ENCODE measurements around the gene P4HA2. TPM values are rescaled to one million over a fixed set of nuclear protein-coding genes. Genes with fewer than 3 reads are reported as not detected.

Gene P4HA2
- total and polyA plus RNA-seq, 4 donors = 20.3 to 62.3 (median 37.2) TPM

DNA sequence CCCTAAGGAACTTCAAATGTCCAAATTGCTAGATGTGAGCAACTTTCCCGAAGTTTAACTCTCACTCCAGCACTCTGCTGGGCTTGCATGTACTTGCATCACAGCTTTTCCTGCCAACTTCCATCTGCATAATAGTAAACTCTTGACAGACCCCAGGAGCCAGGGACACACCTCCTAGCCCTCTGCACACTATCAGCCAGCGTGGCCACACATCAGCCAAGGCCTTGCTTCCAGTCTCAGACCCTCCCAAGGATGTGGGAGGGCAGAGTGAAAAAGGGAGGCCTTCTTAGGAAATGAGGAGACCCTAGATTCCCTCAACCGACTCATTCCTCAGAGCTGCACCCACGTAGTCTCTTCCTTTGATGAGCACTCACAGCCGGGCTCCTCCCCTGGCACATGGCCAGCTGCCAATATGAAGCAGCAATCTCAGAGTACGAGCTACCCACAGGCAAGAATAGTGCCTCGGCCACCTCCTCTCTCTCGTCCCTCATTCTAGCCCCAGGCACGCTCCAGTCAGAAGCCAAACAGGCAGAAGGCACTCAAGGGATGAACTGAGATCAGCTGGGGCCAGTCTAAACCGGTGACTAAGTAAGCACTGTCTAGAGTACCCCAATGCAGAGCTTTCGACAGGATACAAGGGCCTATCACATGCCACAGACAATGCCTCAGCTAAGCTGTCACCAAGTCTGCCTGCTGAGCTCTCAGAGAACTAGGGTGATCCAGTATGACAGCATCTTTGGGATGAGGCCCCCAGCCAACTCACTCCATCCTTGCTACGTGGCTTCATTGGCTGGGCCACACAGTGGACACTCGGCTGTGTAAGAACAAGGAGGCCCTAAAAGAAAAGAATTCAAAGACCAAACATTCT, 2.3 kb downstream of the P4HA2 start:
- H3K9ac ChIP-seq (ENCODE audit: insufficient read depth in 1 of 2, low read length in 2 of 2) = no peak overlapping the region
- peaks cover 23 to 64% (median 27%) of the 10 kb centered on the region in 5 donors for H3K4me1 ChIP-seq (ENCODE audit: control insufficient read depth in 5 of 5, insufficient read depth in 5 of 5, low read length in 5 of 5)
- DNase-seq (peak; percentile 60 to 83 (median 77)), ATAC-seq (ENCODE audit: insufficient read depth, low FRiP score) (no peak)
- no peaks in the 10 kb centered on the region for H3K9me3 ChIP-seq (ENCODE audit: control insufficient read depth in 4 of 4, insufficient read depth in 3 of 4, low read length in 3 of 4)
- peak overlapping the region; percentile 63 to 78 for H3K27ac ChIP-seq (ENCODE audit: low read depth in 1 of 2, low read length in 1 of 2)
- no peaks in the 10 kb centered on the region for H3K27me3 ChIP-seq (ENCODE audit: control insufficient read depth in 3 of 3, insufficient read depth in 3 of 3, low read length in 2 of 3)
- WGBS, 2 donors = 50 to 61% methylated on average over 13 of the region's 13 CpGs
- no peaks in the 10 kb centered on the region for H3K36me3 ChIP-seq (ENCODE audit: control insufficient read depth in 4 of 4, insufficient read depth in 4 of 4, low read length in 4 of 4)
- no peak overlapping the region for H3K4me3 ChIP-seq
- no peak for TF ChIP-seq CTCF (IDR thresholded peaks at IDR 0.05; ENCODE audit: control extremely low read depth, extremely low read depth)

DNA sequence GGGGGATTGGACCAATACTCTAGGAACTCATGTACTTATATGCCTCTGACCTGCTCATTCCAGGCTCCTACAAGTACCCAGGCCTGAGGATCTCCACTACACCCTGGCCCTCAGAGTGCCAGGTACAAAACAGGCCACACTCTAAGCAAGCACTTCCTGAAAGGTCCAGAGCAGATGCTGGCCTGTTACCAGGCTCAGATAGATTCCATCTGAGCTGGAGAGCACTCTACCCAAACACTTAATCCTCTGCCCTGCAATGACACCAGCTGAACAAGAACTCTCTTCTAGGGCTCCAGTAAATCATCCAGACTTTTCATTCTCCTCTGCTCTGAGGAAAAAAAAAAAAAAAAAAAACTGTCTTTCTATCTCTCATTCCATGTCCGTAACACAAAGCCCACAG, 2.9 kb downstream of the P4HA2 start:
- Histone ChIP-seq H3K4me1 (ENCODE audit: control insufficient read depth in 5 of 5, insufficient read depth in 5 of 5, low read length in 5 of 5) (peaks cover 27 to 71% (median 30%) of the 10 kb centered on the region in 5 donors), H3K4me3 (no peak overlapping the region), H3K9ac (ENCODE audit: insufficient read depth in 1 of 2, low read length in 2 of 2) (peak overlapping the region in 1 of 2 donors; percentile 3), H3K27ac (ENCODE audit: low read depth in 1 of 2, low read length in 1 of 2) (peak overlapping the region; percentile 9 to 78), H3K27me3 (ENCODE audit: control insufficient read depth in 3 of 3, insufficient read depth in 3 of 3, low read length in 2 of 3) (no peaks in the 10 kb centered on the region), H3K36me3 (ENCODE audit: control insufficient read depth in 4 of 4, insufficient read depth in 4 of 4, low read length in 4 of 4) (no peaks in the 10 kb centered on the region), H3K9me3 (ENCODE audit: control insufficient read depth in 4 of 4, insufficient read depth in 3 of 4, low read length in 3 of 4) (no peaks in the 10 kb centered on the region)
- no peak for TF ChIP-seq CTCF (IDR thresholded peaks at IDR 0.05; ENCODE audit: control extremely low read depth, extremely low read depth)
- no peak for ATAC-seq (ENCODE audit: insufficient read depth, low FRiP score)
- WGBS, 2 donors = 53 to 88% methylated on average over 1 of the region's 1 CpG
- peak in 2 of 3 donors; percentile 33 to 43 for DNase-seq

DNA sequence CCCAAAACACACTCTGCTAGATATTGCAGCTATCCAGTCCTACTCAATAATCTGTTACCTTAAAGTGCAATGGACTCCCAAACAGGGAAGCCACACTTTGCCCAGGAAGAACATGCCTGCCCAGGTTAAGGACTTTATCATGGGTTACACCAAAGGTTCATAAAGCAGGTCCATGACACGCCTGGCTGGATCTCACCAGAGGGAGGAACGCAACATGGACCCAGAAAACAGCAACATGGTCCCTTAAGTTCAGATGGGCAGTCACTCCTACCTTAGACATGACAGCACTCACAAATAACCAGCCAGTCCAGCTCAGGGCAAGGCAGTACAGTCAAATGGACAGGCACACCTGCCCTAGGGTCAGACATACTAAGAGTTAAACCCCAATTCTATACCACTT, 3.8 kb downstream of the P4HA2 start:
- Histone ChIP-seq H3K4me3 (no peak overlapping the region), H3K4me1 (ENCODE audit: control insufficient read depth in 5 of 5, insufficient read depth in 5 of 5, low read length in 5 of 5) (peaks cover 27 to 71% (median 34%) of the 10 kb centered on the region in 5 donors), H3K9me3 (ENCODE audit: control insufficient read depth in 4 of 4, insufficient read depth in 3 of 4, low read length in 3 of 4) (no peaks in the 10 kb centered on the region), H3K27me3 (ENCODE audit: control insufficient read depth in 3 of 3, insufficient read depth in 3 of 3, low read length in 2 of 3) (no peaks in the 10 kb centered on the region), H3K9ac (ENCODE audit: insufficient read depth in 1 of 2, low read length in 2 of 2) (no peak overlapping the region), H3K27ac (ENCODE audit: low read depth in 1 of 2, low read length in 1 of 2) (peak overlapping the region in 1 of 2 donors; percentile 43), H3K36me3 (ENCODE audit: control insufficient read depth in 4 of 4, insufficient read depth in 4 of 4, low read length in 4 of 4) (no peaks in the 10 kb centered on the region)
- no peak for TF ChIP-seq CTCF (IDR thresholded peaks at IDR 0.05; ENCODE audit: control extremely low read depth, extremely low read depth)
- WGBS, 2 donors = 96 to 98% methylated on average over 2 of the region's 2 CpGs
- DNase-seq (no peak), ATAC-seq (ENCODE audit: insufficient read depth, low FRiP score) (no peak)
